PFSK-1 (cell line): Measurements from ENCODE around the gene SCRG1.

Source experiments
- POLR2AphosphoS5 ChIP-seq: IDR thresholded peaks from 2 replicates; pipeline ENCODE4 v1.6.1; 2012; ENCODE audit warnings: low read depth, mild to moderate bottlenecking, control low read depth, low read length, moderate library complexity
- REST ChIP-seq, 2 experiments: IDR thresholded peaks; 2 replicates each; pipeline versions ENCODE4 v1.6.1 to v1.8.0; 2011 to 2012; ENCODE audit warnings: low read depth in 2 of 2, low read length in 2 of 2, control low read depth in 1 of 2, inconsistent platforms in 1 of 2, mild to moderate bottlenecking in 1 of 2, moderate library complexity in 1 of 2; ENCODE audit not compliant: insufficient read depth in 1 of 2
- TAF1 ChIP-seq: IDR thresholded peaks from 2 replicates; pipeline ENCODE4 v1.6.1; 2012; ENCODE audit warnings: low read length, control low read depth, borderline replicate concordance; ENCODE audit not compliant: insufficient read depth

GRCh38 chr4:173434231-173434630 lies 35.3 kb upstream of the SCRG1 start:
- TF ChIP-seq TAF1: no peak
- TF ChIP-seq POLR2AphosphoS5: no peak
- TF ChIP-seq REST (IDR thresholded peaks at IDR 0.05; ENCODE audit: insufficient read depth in 1 of 2, low read depth in 2 of 2, low read length in 2 of 2): no peak
